ENCODE results near the gene ZC3HAV1L.
"Not testable (repeated sequence)": the region's sequence is repeated elsewhere in the genome, so short reads cannot be mapped to it uniquely, and the experiment has no call there.

The ZC3HAV1L gene

GRCh38 chr7:139026551-139026950 is 9.3 kb downstream of the ZC3HAV1L start:
- H3K4me3 ChIP-seq (ENCODE audit: low read depth, low read length), result no peak overlapping the region
- no peak for DNase-seq (ENCODE audit: low read depth)

- not testable (repeated sequence) for H3K4me3 ChIP-seq (ENCODE audit: low read depth, low read length); DNase-seq (ENCODE audit: low read depth)
Observed at GRCh38 chr7:139025861-139026260, 10.0 kb downstream of the ZC3HAV1L start.

GRCh38 chr7:139023076-139023475 is 12.8 kb downstream of the ZC3HAV1L start:
- no peak for DNase-seq (ENCODE audit: low read depth)
- no peak overlapping the region for H3K4me3 ChIP-seq (ENCODE audit: low read depth, low read length)

GRCh38 chr7:139022286-139022685 is 13.6 kb downstream of the ZC3HAV1L start:
- no peak for DNase-seq (ENCODE audit: low read depth)
- H3K4me3 ChIP-seq (ENCODE audit: low read depth, low read length), result no peak overlapping the region

- H3K4me3 ChIP-seq (ENCODE audit: low read depth, low read length), result no peak overlapping the region
- DNase-seq (ENCODE audit: low read depth), result no peak
Observed at GRCh38 chr7:139018910-139019309, 16.9 kb downstream of the ZC3HAV1L start.

GRCh38 chr7:139016931-139017511 is 18.8 kb downstream of the ZC3HAV1L start:
- H3K4me3 ChIP-seq (ENCODE audit: low read depth, low read length), result no peak overlapping the region
- peak; percentile 25 for DNase-seq (ENCODE audit: low read depth)

- no peak for DNase-seq (ENCODE audit: low read depth)
- H3K4me3 ChIP-seq (ENCODE audit: low read depth, low read length), result no peak overlapping the region
Observed at GRCh38 chr7:139011373-139011772, 24.5 kb downstream of the ZC3HAV1L start.

GRCh38 chr7:139004321-139005090 is 31.3 kb downstream of the ZC3HAV1L start:
- H3K4me3 ChIP-seq (ENCODE audit: low read depth, low read length), result no peak overlapping the region
- DNase-seq (ENCODE audit: low read depth), result no peak

- no peak overlapping the region for H3K4me3 ChIP-seq (ENCODE audit: low read depth, low read length)
- DNase-seq (ENCODE audit: low read depth), result no peak
Observed at GRCh38 chr7:138999414-138999813, 36.4 kb downstream of the ZC3HAV1L start.

GRCh38 chr7:138992052-138992531 is 43.8 kb downstream of the ZC3HAV1L start:
- DNase-seq (ENCODE audit: low read depth), result peak; percentile 26
- no peak overlapping the region for H3K4me3 ChIP-seq (ENCODE audit: low read depth, low read length)

- no peak for DNase-seq (ENCODE audit: low read depth)
- H3K4me3 ChIP-seq (ENCODE audit: low read depth, low read length), result no peak overlapping the region
Observed at GRCh38 chr7:138987686-138988085, 48.2 kb downstream of the ZC3HAV1L start.

- H3K4me3 ChIP-seq (ENCODE audit: low read depth, low read length), result peak overlapping the region; percentile 56
- no peak for DNase-seq (ENCODE audit: low read depth)
Observed at GRCh38 chr7:138982204-138982623, 53.6 kb downstream of the ZC3HAV1L start.

- peak; percentile 9 for DNase-seq (ENCODE audit: low read depth)
- peak within 1 kb of the TSS; percentile 76 for H3K4me3 ChIP-seq (ENCODE audit: low read depth, low read length)
Observed at GRCh38 chr7:138981332-138982203, 54.3 kb downstream of the ZC3HAV1L start, which contains the start of gene KIAA1549. TSS of gene KIAA1549 (minus strand) at chr7:138981389. CDS start at chr7:138981269, 120 bp downstream.

- peak overlapping the region; percentile 76 for H3K4me3 ChIP-seq (ENCODE audit: low read depth, low read length)
- DNase-seq (ENCODE audit: low read depth), result no peak
Observed at GRCh38 chr7:138980563-138981291, 55.1 kb downstream of the ZC3HAV1L start.

GRCh38 chr7:138979988-138980562 is 55.8 kb downstream of the ZC3HAV1L start:
- peak overlapping the region; percentile 76 for H3K4me3 ChIP-seq (ENCODE audit: low read depth, low read length)
- DNase-seq (ENCODE audit: low read depth), result no peak

GRCh38 chr7:138979226-138979979 is 56.4 kb downstream of the ZC3HAV1L start:
- no peak for DNase-seq (ENCODE audit: low read depth)
- peak overlapping the region; percentile 76 for H3K4me3 ChIP-seq (ENCODE audit: low read depth, low read length)

- H3K4me3 ChIP-seq (ENCODE audit: low read depth, low read length), result no peak overlapping the region
- no peak for DNase-seq (ENCODE audit: low read depth)
Observed at GRCh38 chr7:138978541-138979184, 57.2 kb downstream of the ZC3HAV1L start.

- not testable (repeated sequence) for H3K4me3 ChIP-seq (ENCODE audit: low read depth, low read length); DNase-seq (ENCODE audit: low read depth)
Observed at GRCh38 chr7:138976161-138976560, 59.7 kb downstream of the ZC3HAV1L start.
